Activated CD8-positive, alpha-beta T cell treated with anti-CD3 and anti-CD28 coated beads for 36 hours (primary cell): ENCODE measurements around the gene BCL11B. TPM values are rescaled to one million over a fixed set of nuclear protein-coding genes. Genes with fewer than 3 reads are reported as not detected.

Source experiments
- ATAC-seq: fragments of 200-7000 bp; cut with Tn5 transposase; one replicate; pipeline ENCODE4 v1.10.0; 2021; ENCODE audit warnings: mild to moderate bottlenecking, moderate library complexity
- CTCF ChIA-PET: fragments of 350-600 bp; sonication (Branson Sonifier 250); formaldehyde crosslinking; loops from one replicate; lab custom pipeline; 2021; ENCODE audit warnings: antibody characterized with exemption; lab: Charles Lee
- POLR2A ChIA-PET: fragments of 350-600 bp; sonication (Branson Sonifier 250); formaldehyde crosslinking; loops from one replicate; lab custom pipeline; 2021; ENCODE audit warnings: antibody characterized with exemption; lab: Charles Lee
- DNase-seq: peaks from one replicate; pipeline ENCODE4 v3.0.0-alpha.2; 2020
- H3K27ac Mint-ChIP-seq: one replicate; pipeline ENCODE4 v1.8.0; 2021; ENCODE audit warnings: mild to moderate bottlenecking, mixed read lengths
- H3K27me3 Mint-ChIP-seq: one replicate; pipeline ENCODE4 v1.8.0; 2021; ENCODE audit warnings: mixed read lengths
- H3K36me3 Mint-ChIP-seq: one replicate; pipeline ENCODE4 v1.8.0; 2021; ENCODE audit warnings: low read depth, mixed read lengths
- H3K4me1 Mint-ChIP-seq: one replicate; pipeline ENCODE4 v1.8.0; 2021; ENCODE audit warnings: low read depth, mixed read lengths
- H3K4me3 Mint-ChIP-seq: one replicate; pipeline ENCODE4 v1.8.0; 2021; ENCODE audit warnings: mild to moderate bottlenecking, moderate library complexity, mixed read lengths
- H3K9me3 Mint-ChIP-seq: one replicate; pipeline ENCODE4 v1.8.0; 2021; ENCODE audit warnings: mixed read lengths
- intact Hi-C: fragments of 100-400 bp; cut with micrococcal nuclease; formaldehyde crosslinking; loops from one replicate; pipeline ENCODE4 v1.10.0; 2022
- total RNA-seq, 2 experiments: library from RNA; stranded (reverse); gene quantifications; one replicate each; pipeline ENCODE4 v1.2.3, GENCODE V29; 2021
- TF ChIP-seq, protein P1 (sequence below): fragments of 200-600 bp; IDR thresholded peaks from one replicate; pipeline ENCODE4 v1.8.0; 2022; ENCODE audit warnings: antibody characterized with exemption, mild to moderate bottlenecking

BCL11B gene
- total RNA-seq, 2 experiments from 2014 or later, result 48.5 to 53.0 TPM

DNA sequence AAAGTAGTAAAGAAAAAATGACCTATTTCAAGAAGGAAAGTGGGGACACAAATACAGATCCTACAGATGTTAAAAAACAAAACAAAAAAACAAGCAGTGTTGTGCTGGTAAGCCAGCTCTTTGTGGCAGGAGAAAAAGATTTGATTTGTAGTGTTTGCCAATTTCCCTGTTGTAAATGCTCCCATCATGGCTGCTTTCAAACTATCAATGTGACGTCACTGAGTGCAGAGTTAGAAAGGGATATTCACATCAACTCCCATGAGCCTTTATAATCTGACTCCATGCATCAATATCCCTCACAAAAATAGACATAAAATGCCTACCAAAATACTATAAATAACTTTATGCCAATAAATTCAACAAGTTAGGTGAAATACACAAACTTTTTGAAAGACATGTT, 32.2 kb upstream of the BCL11B start:
- intact Hi-C loops, result no loop called here
- CTCF ChIA-PET, result interaction anchor here (2.5 kb wide), 1 partner anchor 16 kb away, joined by 14 read pairs; no protein-coding TSS in a partner anchor
- Mint-ChIP-seq H3K9me3 (peaks cover 12% of the 10 kb centered on the region), H3K36me3 (no peaks in the 10 kb centered on the region), H3K27ac (no peak overlapping the region), H3K27me3 (no peaks in the 10 kb centered on the region), H3K4me1 (no peaks in the 10 kb centered on the region), H3K4me3 (no peak overlapping the region)
- POLR2A ChIA-PET, result no interaction called here
- no peak for DNase-seq
- ATAC-seq, result no peak
- TF ChIP-seq, protein P1, sequence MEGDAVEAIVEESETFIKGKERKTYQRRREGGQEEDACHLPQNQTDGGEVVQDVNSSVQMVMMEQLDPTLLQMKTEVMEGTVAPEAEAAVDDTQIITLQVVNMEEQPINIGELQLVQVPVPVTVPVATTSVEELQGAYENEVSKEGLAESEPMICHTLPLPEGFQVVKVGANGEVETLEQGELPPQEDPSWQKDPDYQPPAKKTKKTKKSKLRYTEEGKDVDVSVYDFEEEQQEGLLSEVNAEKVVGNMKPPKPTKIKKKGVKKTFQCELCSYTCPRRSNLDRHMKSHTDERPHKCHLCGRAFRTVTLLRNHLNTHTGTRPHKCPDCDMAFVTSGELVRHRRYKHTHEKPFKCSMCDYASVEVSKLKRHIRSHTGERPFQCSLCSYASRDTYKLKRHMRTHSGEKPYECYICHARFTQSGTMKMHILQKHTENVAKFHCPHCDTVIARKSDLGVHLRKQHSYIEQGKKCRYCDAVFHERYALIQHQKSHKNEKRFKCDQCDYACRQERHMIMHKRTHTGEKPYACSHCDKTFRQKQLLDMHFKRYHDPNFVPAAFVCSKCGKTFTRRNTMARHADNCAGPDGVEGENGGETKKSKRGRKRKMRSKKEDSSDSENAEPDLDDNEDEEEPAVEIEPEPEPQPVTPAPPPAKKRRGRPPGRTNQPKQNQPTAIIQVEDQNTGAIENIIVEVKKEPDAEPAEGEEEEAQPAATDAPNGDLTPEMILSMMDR, result no peak

DNA sequence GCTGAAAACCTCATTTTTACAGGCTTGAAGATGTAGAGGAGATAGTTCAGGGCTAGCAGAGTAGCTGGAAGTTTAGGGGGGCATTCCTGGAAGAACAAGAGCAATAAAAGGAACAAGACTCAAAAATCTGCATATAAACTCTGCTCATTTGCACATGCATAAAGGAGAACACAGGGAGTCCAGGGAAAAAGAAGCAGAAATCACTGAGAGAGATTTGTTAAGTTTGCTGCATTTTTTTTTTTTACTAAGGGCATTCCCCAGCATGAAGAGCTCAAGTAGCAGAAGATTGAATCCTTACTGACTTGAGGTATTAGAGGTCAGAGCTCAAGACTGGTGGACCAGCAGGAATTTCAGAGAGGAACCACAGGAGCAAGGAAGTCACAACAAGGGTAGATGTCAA, 28.2 kb upstream of the BCL11B start:
- no peak for ATAC-seq
- H3K27ac Mint-ChIP-seq, result no peak overlapping the region
- peaks cover 21% of the 10 kb centered on the region for H3K9me3 Mint-ChIP-seq
- peaks cover 3% of the 10 kb centered on the region for H3K36me3 Mint-ChIP-seq
- H3K27me3 Mint-ChIP-seq, result no peaks in the 10 kb centered on the region
- ChIA-PET POLR2A (no interaction called here), CTCF (interaction anchor here (1.0 kb wide), 1 partner anchor 20 kb away, joined by 3 read pairs; no protein-coding TSS in a partner anchor)
- TF ChIP-seq, protein P1, result no peak
- intact Hi-C loops, result no loop called here
- H3K4me1 Mint-ChIP-seq, result no peaks in the 10 kb centered on the region
- DNase-seq, result no peak
- H3K4me3 Mint-ChIP-seq, result no peak overlapping the region

DNA sequence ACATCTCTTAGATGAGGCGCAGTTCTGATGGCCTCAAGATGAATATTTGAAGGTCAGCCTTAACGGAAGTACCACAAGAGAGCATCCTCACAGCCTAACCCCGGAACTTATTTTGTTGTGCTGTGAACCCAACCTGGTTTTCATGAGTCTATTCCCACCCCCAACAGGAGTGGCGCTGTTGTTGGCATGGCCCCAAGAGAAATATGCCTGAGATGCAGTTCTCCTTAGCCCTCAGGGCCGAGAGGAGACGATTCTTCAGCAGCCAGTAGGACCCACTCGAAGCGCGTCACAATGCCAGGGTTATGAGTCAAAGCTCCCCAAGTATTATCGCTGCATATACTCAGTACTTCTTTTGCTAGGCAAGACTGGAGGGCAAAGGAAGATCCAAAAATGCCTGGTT, 24.5 kb upstream of the BCL11B start:
- DNase-seq (no peak), ATAC-seq (no peak)
- intact Hi-C loops, result no loop called here
- Mint-ChIP-seq H3K27me3 (no peaks in the 10 kb centered on the region), H3K27ac (no peak overlapping the region), H3K4me3 (no peak overlapping the region), H3K9me3 (peaks cover 19% of the 10 kb centered on the region), H3K4me1 (no peaks in the 10 kb centered on the region), H3K36me3 (peaks cover 3% of the 10 kb centered on the region)
- POLR2A ChIA-PET, result no interaction called here
- TF ChIP-seq, protein P1, result no peak
- CTCF ChIA-PET, result interaction anchor here (1.1 kb wide), 1 partner anchor 23 kb away, joined by 6 read pairs; no protein-coding TSS in a partner anchor

DNA sequence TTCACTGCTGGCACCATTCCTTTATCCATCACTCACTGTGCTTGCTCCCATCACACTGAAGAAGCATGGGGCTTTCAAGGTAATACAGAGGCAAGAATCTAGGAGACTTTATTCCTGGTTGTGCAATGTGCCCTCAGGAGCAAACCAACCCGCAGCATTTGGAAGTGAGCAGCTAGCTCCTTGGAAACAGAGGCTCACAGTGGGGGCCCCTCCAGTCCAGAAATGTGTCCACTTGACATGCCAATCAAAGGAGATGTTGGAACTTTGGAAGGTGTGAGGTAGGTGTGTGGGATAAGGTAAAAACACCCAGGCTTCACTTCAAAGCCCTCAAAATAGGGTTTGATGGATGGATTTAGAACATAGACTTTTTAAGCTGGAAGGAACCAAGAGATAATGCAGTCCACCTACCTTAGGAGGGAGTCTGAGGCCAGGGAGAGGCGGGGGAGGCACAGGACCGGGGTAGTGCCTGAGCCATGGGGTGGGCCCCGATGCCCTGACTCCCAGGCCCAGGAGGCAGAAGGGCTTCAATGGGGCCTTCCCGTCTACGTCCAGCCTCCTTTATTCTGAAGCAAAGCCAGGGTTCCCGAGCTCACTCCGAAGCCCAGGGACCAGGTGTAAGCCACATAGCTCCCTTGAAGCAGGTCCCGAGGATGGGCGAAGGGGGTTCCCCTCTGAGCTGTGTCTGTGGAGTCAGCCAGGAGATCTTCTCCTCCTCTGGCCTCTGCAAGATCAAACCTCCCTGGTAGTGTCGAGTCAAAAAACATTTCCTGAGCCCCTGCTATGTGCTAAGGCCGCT, 17.6 kb upstream of the BCL11B start:
- TF ChIP-seq, protein P1, result no peak
- ChIA-PET CTCF (interaction anchor here (1.3 to 3.3 kb wide), 3 partner anchors 30 to 126 kb away, joined by 3 to 10 read pairs (median 4); no protein-coding TSS in a partner anchor), POLR2A (interaction anchor here (0.5 kb wide), 1 partner anchor 1805 kb away, joined by 3 read pairs; no protein-coding TSS in a partner anchor)
- no peaks in the 10 kb centered on the region for H3K36me3 Mint-ChIP-seq
- no peak overlapping the region for H3K4me3 Mint-ChIP-seq
- DNase-seq (no peak), ATAC-seq (no peak)
- peaks cover 13% of the 10 kb centered on the region for H3K4me1 Mint-ChIP-seq
- no peaks in the 10 kb centered on the region for H3K27me3 Mint-ChIP-seq
- intact Hi-C loops, result no loop called here
- H3K27ac Mint-ChIP-seq, result no peak overlapping the region
- H3K9me3 Mint-ChIP-seq, result no peaks in the 10 kb centered on the region

DNA sequence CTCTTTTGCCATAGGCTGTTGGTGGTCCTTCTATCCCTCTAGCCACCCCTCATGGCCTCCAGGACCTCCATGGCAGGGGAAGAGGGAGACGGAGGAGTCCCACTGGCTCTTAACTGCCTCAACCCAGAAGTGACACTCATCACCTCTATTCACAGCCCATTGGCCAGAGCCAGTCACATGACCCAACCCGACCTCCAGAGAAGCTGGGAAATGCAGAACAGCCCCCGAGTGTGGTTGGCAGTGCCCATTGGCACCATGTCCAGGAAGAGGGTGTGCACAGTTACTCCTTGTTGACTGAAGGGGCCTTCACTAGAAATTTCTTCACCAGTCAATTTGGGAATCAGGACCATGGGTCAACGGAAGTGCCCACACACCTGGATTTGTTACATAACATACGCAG, 17.0 kb upstream of the BCL11B start:
- no peaks in the 10 kb centered on the region for H3K27me3 Mint-ChIP-seq
- intact Hi-C loops, result no loop called here
- peaks cover 13% of the 10 kb centered on the region for H3K4me1 Mint-ChIP-seq
- TF ChIP-seq, protein P1, result no peak
- POLR2A ChIA-PET, result no interaction called here
- H3K4me3 Mint-ChIP-seq, result no peak overlapping the region
- H3K27ac Mint-ChIP-seq, result no peak overlapping the region
- H3K36me3 Mint-ChIP-seq, result no peaks in the 10 kb centered on the region
- CTCF ChIA-PET, result interaction anchor here (1.3 to 3.3 kb wide), 3 partner anchors 31 to 127 kb away, joined by 3 to 10 read pairs (median 4); no protein-coding TSS in a partner anchor
- no peak for ATAC-seq
- no peak for DNase-seq
- no peaks in the 10 kb centered on the region for H3K9me3 Mint-ChIP-seq
